EH (cell line): ENCODE data around the gene TCEA2.

Experiments used
- DNase-seq: peaks from one replicate; pipeline ENCODE4 v3.0.0-alpha.2; 2015; ENCODE audit warnings: low read depth

TCEA2 gene

GRCh38 chr20:64062596-64063388 is at the start of gene TCEA2:
TCEA2 (plus strand) TSS chr20:64063198; CDS start chr20:64063313, 115 bp downstream.
- peak; percentile 95 for DNase-seq

- DNase-seq: no peak
These were observed 47.4 kb upstream of the TCEA2 start for GRCh38 chr20:64015635-64016034.

GRCh38 chr20:64021124-64021975 is 41.6 kb upstream of the TCEA2 start:
- DNase-seq: no peak

GRCh38 chr20:64022671-64023360 is 40.2 kb upstream of the TCEA2 start:
- no peak for DNase-seq

- no peak for DNase-seq
These were observed 39.4 kb upstream of the TCEA2 start for GRCh38 chr20:64023361-64024140.

- no peak for DNase-seq
These were observed 38.6 kb upstream of the TCEA2 start for GRCh38 chr20:64024141-64024990.

GRCh38 chr20:64025101-64025825 is 37.7 kb upstream of the TCEA2 start:
- DNase-seq: no peak

- no peak for DNase-seq
These were observed 37.1 kb upstream of the TCEA2 start for GRCh38 chr20:64025826-64026412.

- no peak for DNase-seq
These were observed 34.9 kb upstream of the TCEA2 start for GRCh38 chr20:64027981-64028685.

- no peak for DNase-seq
These were observed 33.5 kb upstream of the TCEA2 start for GRCh38 chr20:64029293-64030117.

GRCh38 chr20:64030371-64031134 is 32.4 kb upstream of the TCEA2 start:
- DNase-seq: no peak

GRCh38 chr20:64031822-64032314 is 31.1 kb upstream of the TCEA2 start:
- no peak for DNase-seq

- DNase-seq: no peak
These were observed 30.0 kb upstream of the TCEA2 start for GRCh38 chr20:64032706-64033624.

GRCh38 chr20:64033981-64034493 is 29.0 kb upstream of the TCEA2 start:
- DNase-seq: no peak

GRCh38 chr20:64035066-64035932 is 27.7 kb upstream of the TCEA2 start:
- DNase-seq: no peak
